HG02588 (cell line): ENCODE measurements around the gene MTG1.
A peak's percentile ranks its signal among the peaks of the same experiment; 100 is the strongest.
"Not testable (repeated sequence)": the region's sequence is repeated elsewhere in the genome, so short reads cannot be mapped to it uniquely, and the experiment has no call there.

Source experiments
- ATAC-seq: cut with Tn5 transposase; IDR thresholded peaks from one replicate; pipeline ENCODE4 v1.9.1; 2021; ENCODE audit warnings: mild to moderate bottlenecking, moderate library complexity; ENCODE audit not compliant: unreplicated experiment

MTG1 gene

GRCh38 chr10:133358162-133358924, 35.6 kb upstream of the MTG1 start:
- ATAC-seq, result peak; percentile 3

GRCh38 chr10:133358925-133359310, 35.0 kb upstream of the MTG1 start:
- ATAC-seq, result no peak

GRCh38 chr10:133359554-133359971, 34.4 kb upstream of the MTG1 start:
- ATAC-seq, result no peak

- no peak for ATAC-seq
Measured at GRCh38 chr10:133359972-133360610, 33.9 kb upstream of the MTG1 start.

- ATAC-seq, result no peak
Measured at GRCh38 chr10:133361227-133361626, 32.7 kb upstream of the MTG1 start.

GRCh38 chr10:133361773-133362441, 32.0 kb upstream of the MTG1 start:
- no peak for ATAC-seq

- ATAC-seq, result no peak
Measured at GRCh38 chr10:133362846-133363245, 31.1 kb upstream of the MTG1 start.

- no peak for ATAC-seq
Measured at GRCh38 chr10:133364645-133365431, 29.1 kb upstream of the MTG1 start.

GRCh38 chr10:133365461-133366129, 28.4 kb upstream of the MTG1 start:
- ATAC-seq, result no peak

GRCh38 chr10:133366130-133366478, 27.9 kb upstream of the MTG1 start:
- no peak for ATAC-seq

GRCh38 chr10:133366751-133367150, 27.2 kb upstream of the MTG1 start:
- no peak for ATAC-seq

- ATAC-seq, result not testable (repeated sequence)
Measured at GRCh38 chr10:133367461-133367860, 26.5 kb upstream of the MTG1 start.

- ATAC-seq, result no peak
Measured at GRCh38 chr10:133368153-133368552, 25.8 kb upstream of the MTG1 start.

GRCh38 chr10:133370030-133370786, 23.7 kb upstream of the MTG1 start:
- ATAC-seq, result no peak

GRCh38 chr10:133372507-133372906, 21.4 kb upstream of the MTG1 start:
- ATAC-seq, result no peak

GRCh38 chr10:133373174-133374090, 20.5 kb upstream of the MTG1 start, which contains the start of gene ECHS1:
TSS of gene ECHS1 (minus strand) at chr10:133373354. CDS start at chr10:133373333, 21 bp downstream.
- ATAC-seq, result peak; percentile 96

GRCh38 chr10:133375357-133376115, 18.4 kb upstream of the MTG1 start:
- ATAC-seq, result no peak

GRCh38 chr10:133376183-133376582, 17.8 kb upstream of the MTG1 start:
- ATAC-seq, result not testable (repeated sequence)
